Panc1 (cell line): Measurements from ENCODE around the gene YWHAH. TPM values are rescaled to one million over a fixed set of nuclear protein-coding genes. Genes with fewer than 3 reads are reported as not detected.

Experiments
- ATAC-seq: fragments of 200-7000 bp; cut with Tn5 transposase; 2 replicates; pipeline ENCODE4 v1.9.1; 2020; ENCODE audit warnings: mild to moderate bottlenecking, moderate library complexity
- BruUV-seq: library from RNA; stranded (reverse); fragments of 400-500 nt; replicated peaks from 2 replicates; lab custom pipeline; 2021; lab: Mats Ljungman, UMichigan
- CTCF ChIA-PET: fragments of 300-600 bp; sonication (Branson Sonifier 250); formaldehyde crosslinking; loops from one replicate; lab custom pipeline; 2022; ENCODE audit warnings: antibody characterized with exemption; lab: Charles Lee
- POLR2A ChIA-PET: fragments of 300-600 bp; sonication (Branson Sonifier 250); formaldehyde crosslinking; loops from one replicate; lab custom pipeline; 2022; ENCODE audit warnings: antibody characterized with exemption; lab: Charles Lee
- DNase-seq: peaks from one replicate; pipeline ENCODE4 v3.0.0-alpha.2; 2010; ENCODE audit warnings: low read depth, low spot score
- H3K27ac ChIP-seq: 2 replicates; pipeline ENCODE4 v1.5.1; 2011; ENCODE audit warnings: mild to moderate bottlenecking, low read length, inconsistent platforms
- H3K27me3 ChIP-seq: fragments of 200-500 bp; sonication (Bioruptor generic); 2 replicates; pipeline ENCODE4 v1.6.0; 2014; ENCODE audit warnings: low read length, inconsistent platforms; ENCODE audit not compliant: control insufficient read depth, insufficient read depth
- H3K36me3 ChIP-seq: fragments of 200-500 bp; sonication (Bioruptor generic); 2 replicates; pipeline ENCODE4 v1.5.1; 2014; ENCODE audit warnings: inconsistent platforms, mild to moderate bottlenecking, low read length, moderate library complexity; ENCODE audit not compliant: control insufficient read depth, insufficient read depth
- H3K4me1 ChIP-seq: 2 replicates; pipeline ENCODE4 v1.5.1; 2011; ENCODE audit warnings: inconsistent platforms, mild to moderate bottlenecking, low read length, moderate library complexity; ENCODE audit not compliant: control insufficient read depth, insufficient read depth
- H3K4me3 ChIP-seq, 2 experiments: 2 replicates each; pipeline ENCODE4 v1.5.1; 2011 to 2012; ENCODE audit warnings: low read depth in 2 of 2, low read length in 2 of 2, mild to moderate bottlenecking in 2 of 2, inconsistent platforms in 1 of 2, moderate library complexity in 1 of 2
- H3K9me3 ChIP-seq: fragments of 200-500 bp; sonication (Bioruptor generic); 2 replicates; pipeline ENCODE4 v1.5.1; 2014; ENCODE audit warnings: low read depth, mild to moderate bottlenecking, inconsistent platforms, low read length, moderate library complexity; ENCODE audit not compliant: control insufficient read depth, insufficient read depth
- CTCF ChIP-seq: fragments of 450-650 bp; IDR thresholded peaks from 2 replicates; pipeline ENCODE4 v1.5.1; 2017; ENCODE audit warnings: mild to moderate bottlenecking
- POLR2AphosphoS5 ChIP-seq: IDR thresholded peaks from 2 replicates; pipeline ENCODE4 v1.6.1; 2012; ENCODE audit warnings: mild to moderate bottlenecking, low read depth, low read length, moderate library complexity
- REST ChIP-seq, 2 experiments: IDR thresholded peaks; 2 replicates each; pipeline ENCODE4 v1.6.1; 2011 to 2012; ENCODE audit warnings: low read depth in 2 of 2, control low read depth in 1 of 2, low read length in 1 of 2, mild to moderate bottlenecking in 1 of 2, moderate library complexity in 1 of 2; ENCODE audit not compliant: insufficient read depth in 1 of 2
- SIN3A ChIP-seq: IDR thresholded peaks from 2 replicates; pipeline ENCODE4 v1.6.1; 2012; ENCODE audit warnings: low read depth, mild to moderate bottlenecking, low read length, moderate library complexity, borderline replicate concordance; ENCODE audit not compliant: insufficient read depth
- TCF7L2 ChIP-seq: IDR thresholded peaks from 2 replicates; pipeline ENCODE4 v1.6.1; 2011; ENCODE audit warnings: mild to moderate bottlenecking, low read depth, low read length, inconsistent platforms
- in situ Hi-C: cut with HindIII; loops from 2 replicates; pipeline ENCODE4 v1.10.0; 2016; ENCODE audit warnings: low sequenced_read_pairs, low pct_unique_long_range_greater_than_20kb
- intact Hi-C: fragments of 100-400 bp; cut with micrococcal nuclease; formaldehyde crosslinking; loops from one replicate; pipeline ENCODE4 v1.10.0; 2022; ENCODE audit not compliant: unreplicated experiment
- total RNA-seq: library from RNA; stranded (reverse); gene quantifications from one replicate; pipeline ENCODE4 v1.2.1, GENCODE V29; 2021; ENCODE audit not compliant: unreplicated experiment

The YWHAH gene
- total RNA-seq, 1 experiment from 2014 or later: 138 TPM

- in situ Hi-C loops: no loop called here
- BruUV-seq: no TSS peak
- no peak overlapping the region for H3K4me3 ChIP-seq
- no peaks in the 10 kb centered on the region for H3K27me3 ChIP-seq
- intact Hi-C loops: no loop called here
- no peaks in the 10 kb centered on the region for H3K36me3 ChIP-seq
- ChIA-PET CTCF (no interaction called here), POLR2A (no interaction called here)
- ATAC-seq: no peak
- H3K4me1 ChIP-seq: no peaks in the 10 kb centered on the region
- no peak overlapping the region for H3K27ac ChIP-seq
- no peak for TF ChIP-seq REST (IDR thresholded peaks at IDR 0.05; ENCODE audit: insufficient read depth in 1 of 2, low read depth in 2 of 2, low read length in 1 of 2)
- TF ChIP-seq POLR2AphosphoS5: no peak
- no peak for TF ChIP-seq SIN3A
- TF ChIP-seq TCF7L2: no peak
- no peak for TF ChIP-seq CTCF
- no peak for DNase-seq
- no peaks in the 10 kb centered on the region for H3K9me3 ChIP-seq
Observed at GRCh38 chr22:31998784-31999385, 54.5 kb downstream of the YWHAH start.

- CTCF ChIA-PET: no interaction called here
- POLR2A ChIA-PET: no interaction called here
- Histone ChIP-seq H3K4me1 (no peaks in the 10 kb centered on the region), H3K36me3 (no peaks in the 10 kb centered on the region), H3K9me3 (no peaks in the 10 kb centered on the region), H3K4me3 (no peak overlapping the region), H3K27ac (no peak overlapping the region), H3K27me3 (no peaks in the 10 kb centered on the region)
- no TSS peak for BruUV-seq
- in situ Hi-C loops (no loop called here), intact Hi-C loops (no loop called here)
- DNase-seq: no peak
- no peak for ATAC-seq
- TF ChIP-seq POLR2AphosphoS5 (no peak), CTCF (no peak), TCF7L2 (no peak), REST (IDR thresholded peaks at IDR 0.05; ENCODE audit: insufficient read depth in 1 of 2, low read depth in 2 of 2, low read length in 1 of 2) (no peak), SIN3A (no peak)
Observed at GRCh38 chr22:32000181-32000580, 55.8 kb downstream of the YWHAH start.
